ENCODE data around the gene ITPR2.
"Not testable (repeated sequence)": the region's sequence is repeated elsewhere in the genome, so short reads cannot be mapped to it uniquely, and the experiment has no call there.

The ITPR2 gene

GRCh38 chr12:26697217-26697616 lies 135.8 kb downstream of the ITPR2 start:
- DNase-seq: no peak

- DNase-seq: no peak
These were observed 136.3 kb downstream of the ITPR2 start for GRCh38 chr12:26696613-26697092.

- DNase-seq: no peak
These were observed 136.9 kb downstream of the ITPR2 start for GRCh38 chr12:26696048-26696612.

- DNase-seq: no peak
These were observed 138.6 kb downstream of the ITPR2 start for GRCh38 chr12:26694402-26694801.

GRCh38 chr12:26692407-26692806 lies 140.6 kb downstream of the ITPR2 start:
- DNase-seq: no peak

- no peak for DNase-seq
These were observed 141.6 kb downstream of the ITPR2 start for GRCh38 chr12:26691234-26691970.

GRCh38 chr12:26690601-26691000 lies 142.4 kb downstream of the ITPR2 start:
- no peak for DNase-seq

GRCh38 chr12:26689281-26689841 lies 143.6 kb downstream of the ITPR2 start:
- DNase-seq: no peak

- no peak for DNase-seq
These were observed 144.6 kb downstream of the ITPR2 start for GRCh38 chr12:26688344-26688904.

GRCh38 chr12:26686408-26686807 lies 146.6 kb downstream of the ITPR2 start:
- DNase-seq: no peak

GRCh38 chr12:26684101-26684500 lies 148.9 kb downstream of the ITPR2 start:
- no peak for DNase-seq

GRCh38 chr12:26683443-26683842 lies 149.6 kb downstream of the ITPR2 start:
- no peak for DNase-seq

- no peak for DNase-seq
These were observed 152.1 kb downstream of the ITPR2 start for GRCh38 chr12:26680727-26681455.

- DNase-seq: no peak
These were observed 154.0 kb downstream of the ITPR2 start for GRCh38 chr12:26678697-26679660.

- not testable (repeated sequence) for DNase-seq
These were observed 161.5 kb downstream of the ITPR2 start for GRCh38 chr12:26671487-26671886.

- no peak for DNase-seq
These were observed 164.1 kb downstream of the ITPR2 start for GRCh38 chr12:26668847-26669246.

- DNase-seq: no peak
These were observed 164.8 kb downstream of the ITPR2 start for GRCh38 chr12:26668230-26668629.

GRCh38 chr12:26666286-26666685 lies 166.7 kb downstream of the ITPR2 start:
- DNase-seq: no peak

GRCh38 chr12:26661399-26661798 lies 171.6 kb downstream of the ITPR2 start:
- DNase-seq: no peak

- no peak for DNase-seq
These were observed 173.1 kb downstream of the ITPR2 start for GRCh38 chr12:26659930-26660329.

- DNase-seq: no peak
These were observed 174.0 kb downstream of the ITPR2 start for GRCh38 chr12:26658991-26659390.

GRCh38 chr12:26654623-26655022 lies 178.4 kb downstream of the ITPR2 start:
- no peak for DNase-seq
